Measurements from ENCODE around the gene SYT14. TPM values are rescaled to one million over a fixed set of nuclear protein-coding genes. Genes with fewer than 3 reads are reported as not detected.
"Not testable (repeated sequence)": the region's sequence is repeated elsewhere in the genome, so short reads cannot be mapped to it uniquely, and the experiment has no call there.

The SYT14 gene
- total and polyA plus RNA-seq, 3 experiments from 2014 or later = not detected

DNA sequence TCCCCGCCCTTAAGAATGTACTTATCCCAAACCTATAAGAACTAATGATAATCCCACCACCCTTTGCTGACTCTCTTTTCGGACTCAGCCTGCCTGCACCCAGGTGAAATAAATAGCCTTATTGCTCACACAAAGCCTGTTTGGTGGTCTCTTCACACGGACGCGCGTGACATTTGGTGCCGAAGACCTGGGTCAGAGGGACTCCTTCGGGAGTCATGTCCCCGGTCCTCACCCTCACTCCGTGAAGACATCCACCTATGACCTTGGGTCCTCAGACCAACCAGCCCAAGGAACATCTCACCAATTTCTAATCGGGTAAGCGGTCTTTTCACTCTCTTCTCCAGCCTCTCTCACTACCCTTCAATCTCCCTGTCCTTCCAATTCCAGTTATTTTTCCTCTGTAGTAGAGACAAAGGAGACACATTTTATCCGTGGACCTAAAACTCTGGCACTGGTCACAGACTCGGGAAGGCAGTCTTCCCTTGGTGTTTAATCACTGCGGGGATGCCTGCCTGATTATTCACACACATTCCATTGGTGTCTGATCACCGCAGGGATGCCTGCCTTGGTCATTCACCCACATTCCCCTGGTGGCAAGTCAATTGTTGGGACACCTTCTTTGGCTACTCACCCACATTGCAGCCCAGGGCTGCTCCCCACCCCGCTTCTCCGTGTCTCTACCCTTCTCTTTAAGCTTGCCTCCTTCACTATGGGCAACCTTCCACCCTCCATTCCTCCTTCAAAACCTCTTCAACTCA is 250.0 kb downstream of the SYT14 start:
- H3K27me3 Mint-ChIP-seq; H3K4me3 ChIP-seq (ENCODE audit: low read length); H3K27ac ChIP-seq (ENCODE audit: low read depth, low read length); H3K4me3 Mint-ChIP-seq; H3K27ac Mint-ChIP-seq; POLR2A ChIA-PET; DNase-seq; H3K27me3 ChIP-seq (ENCODE audit: insufficient read depth, low read length, poor library complexity, severe bottlenecking); H3K9me3 Mint-ChIP-seq; H3K36me3 ChIP-seq (ENCODE audit: insufficient read depth, low read length); H3K36me3 Mint-ChIP-seq; H3K4me1 ChIP-seq (ENCODE audit: insufficient read depth, low read length); H3K9me3 ChIP-seq (ENCODE audit: low read length); CTCF ChIA-PET; H3K4me1 Mint-ChIP-seq: not testable (repeated sequence)

DNA sequence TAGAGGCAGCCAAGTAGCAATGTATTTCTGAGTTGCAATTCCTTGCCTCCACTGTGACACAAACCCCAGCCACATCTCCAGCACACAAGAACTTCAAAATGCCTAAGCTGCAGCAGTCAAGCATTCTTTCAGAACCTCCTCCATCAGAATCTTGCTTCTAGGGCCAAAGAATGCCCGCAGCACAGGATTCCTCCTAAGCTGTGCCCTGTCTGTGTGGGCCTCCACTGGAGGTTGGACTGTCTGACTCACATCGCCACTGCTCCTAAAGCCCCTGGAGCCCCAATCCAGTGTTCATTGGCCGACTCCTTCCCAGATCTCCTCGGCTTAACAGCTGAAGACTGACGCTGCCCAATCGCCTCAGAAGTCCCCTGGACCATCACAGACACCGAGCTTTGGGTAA is 251.4 kb downstream of the SYT14 start:
- no peak for DNase-seq
- Histone ChIP-seq H3K36me3 (ENCODE audit: insufficient read depth, low read length) (no peaks in the 10 kb centered on the region), H3K27ac (ENCODE audit: low read depth, low read length) (no peak overlapping the region), H3K4me3 (ENCODE audit: low read length) (no peak overlapping the region), H3K4me1 (ENCODE audit: insufficient read depth, low read length) (no peaks in the 10 kb centered on the region), H3K27me3 (ENCODE audit: insufficient read depth, low read length, poor library complexity, severe bottlenecking) (no peaks in the 10 kb centered on the region), H3K9me3 (ENCODE audit: low read length) (no peaks in the 10 kb centered on the region)
- Mint-ChIP-seq H3K36me3 (no peaks in the 10 kb centered on the region), H3K9me3 (no peaks in the 10 kb centered on the region), H3K27ac (no peak overlapping the region), H3K4me1 (no peaks in the 10 kb centered on the region), H3K4me3 (no peak overlapping the region), H3K27me3 (no peaks in the 10 kb centered on the region)
- CTCF ChIA-PET = no interaction called here
- POLR2A ChIA-PET = no interaction called here

DNA sequence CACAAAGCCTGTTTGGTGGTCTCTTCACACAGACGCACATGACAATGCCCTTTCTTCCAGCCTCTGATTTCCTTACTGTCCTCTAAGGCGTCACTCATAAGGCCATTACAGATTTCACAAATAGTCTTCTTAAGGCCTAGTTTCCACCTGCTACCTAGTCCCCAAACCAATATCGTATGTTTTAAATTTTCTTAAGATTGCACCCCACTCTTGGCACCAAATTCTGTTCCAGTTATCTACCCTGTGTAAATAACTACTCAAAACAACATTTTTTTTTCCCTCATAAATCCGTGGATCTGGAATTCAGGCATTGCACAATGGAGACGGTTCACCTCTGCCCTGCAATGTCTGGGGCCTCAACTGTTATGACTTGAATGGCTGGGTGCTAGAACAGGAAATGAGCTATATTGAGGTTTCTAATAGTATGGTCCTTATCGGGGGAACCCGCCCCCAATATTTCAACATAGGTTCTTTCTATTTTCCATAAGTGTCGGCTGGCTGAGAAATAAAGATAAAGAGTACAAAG is 257.7 kb downstream of the SYT14 start:
- H3K36me3 ChIP-seq (ENCODE audit: insufficient read depth, low read length) = no peaks in the 10 kb centered on the region
- Mint-ChIP-seq H3K4me3 (no peak overlapping the region), H3K4me1 (no peaks in the 10 kb centered on the region), H3K36me3 (no peaks in the 10 kb centered on the region), H3K9me3 (peaks cover 0 to 6% (median 4%) of the 10 kb centered on the region in 5 donors), H3K27ac (no peak overlapping the region), H3K27me3 (peaks cover 2 to 16% of the 10 kb centered on the region in 2 donors)
- H3K4me3 ChIP-seq (ENCODE audit: low read length) = no peak overlapping the region
- POLR2A ChIA-PET = no interaction called here
- CTCF ChIA-PET = no interaction called here
- H3K9me3 ChIP-seq (ENCODE audit: low read length) = no peaks in the 10 kb centered on the region
- DNase-seq = no peak
- H3K27me3 ChIP-seq (ENCODE audit: insufficient read depth, low read length, poor library complexity, severe bottlenecking) = no peaks in the 10 kb centered on the region
- no peaks in the 10 kb centered on the region for H3K4me1 ChIP-seq (ENCODE audit: insufficient read depth, low read length)
- no peak overlapping the region for H3K27ac ChIP-seq (ENCODE audit: low read depth, low read length)

DNA sequence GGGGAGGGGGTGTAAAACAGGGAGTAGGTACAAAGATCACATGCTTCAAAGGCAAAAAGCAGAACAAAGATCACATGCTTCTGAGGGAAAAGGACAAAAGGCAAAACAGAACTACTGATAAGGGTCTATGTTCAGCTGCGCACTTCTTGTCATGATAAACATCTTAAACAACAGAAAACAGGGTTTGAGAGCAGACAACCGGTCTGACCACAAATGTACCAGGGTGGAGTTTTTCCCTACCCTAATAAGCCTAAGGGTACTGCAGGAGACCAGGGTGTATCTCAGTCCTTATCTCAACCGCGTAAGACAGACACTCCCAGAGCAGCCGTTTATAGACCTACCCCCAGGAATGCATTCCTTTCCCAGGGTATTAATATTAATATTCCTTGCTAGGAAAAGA is 258.2 kb downstream of the SYT14 start:
- H3K27ac ChIP-seq (ENCODE audit: low read depth, low read length); H3K4me1 ChIP-seq (ENCODE audit: insufficient read depth, low read length); H3K36me3 ChIP-seq (ENCODE audit: insufficient read depth, low read length); H3K27me3 ChIP-seq (ENCODE audit: insufficient read depth, low read length, poor library complexity, severe bottlenecking); H3K9me3 Mint-ChIP-seq; POLR2A ChIA-PET; H3K4me1 Mint-ChIP-seq; CTCF ChIA-PET; H3K9me3 ChIP-seq (ENCODE audit: low read length); H3K27ac Mint-ChIP-seq; H3K36me3 Mint-ChIP-seq; H3K4me3 Mint-ChIP-seq; H3K4me3 ChIP-seq (ENCODE audit: low read length); DNase-seq: not testable (repeated sequence)
- peaks cover 2 to 20% of the 10 kb centered on the region in 2 donors for H3K27me3 Mint-ChIP-seq

DNA sequence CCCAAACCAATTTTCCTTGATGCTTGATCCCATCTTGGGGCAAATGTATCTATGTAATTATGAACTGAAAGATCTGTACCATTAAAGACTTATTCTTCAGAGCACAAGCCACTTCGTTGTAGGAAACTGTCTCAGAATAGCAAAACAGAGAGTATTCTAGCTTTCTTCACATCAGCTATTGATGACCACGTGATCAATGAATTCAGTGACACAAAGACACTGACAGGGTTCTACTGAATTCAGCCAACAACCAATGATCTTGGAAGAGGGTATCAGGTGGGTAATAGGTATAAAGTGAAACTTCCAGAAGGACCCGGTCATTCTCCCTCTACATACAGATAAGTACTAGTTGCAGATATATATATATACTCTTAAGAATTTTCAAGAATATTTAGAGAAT is 260.8 kb downstream of the SYT14 start:
- ChIA-PET CTCF (no interaction called here), POLR2A (no interaction called here)
- Mint-ChIP-seq H3K36me3 (no peaks in the 10 kb centered on the region), H3K27me3 (peaks cover 2 to 26% of the 10 kb centered on the region in 2 donors), H3K4me1 (no peaks in the 10 kb centered on the region), H3K27ac (no peak overlapping the region), H3K9me3 (peaks cover 0 to 6% (median 4%) of the 10 kb centered on the region in 5 donors), H3K4me3 (no peak overlapping the region)
- Histone ChIP-seq H3K36me3 (ENCODE audit: insufficient read depth, low read length) (no peaks in the 10 kb centered on the region), H3K27me3 (ENCODE audit: insufficient read depth, low read length, poor library complexity, severe bottlenecking) (no peaks in the 10 kb centered on the region), H3K4me3 (ENCODE audit: low read length) (no peak overlapping the region), H3K27ac (ENCODE audit: low read depth, low read length) (no peak overlapping the region), H3K4me1 (ENCODE audit: insufficient read depth, low read length) (no peaks in the 10 kb centered on the region), H3K9me3 (ENCODE audit: low read length) (no peaks in the 10 kb centered on the region)
- DNase-seq = no peak

DNA sequence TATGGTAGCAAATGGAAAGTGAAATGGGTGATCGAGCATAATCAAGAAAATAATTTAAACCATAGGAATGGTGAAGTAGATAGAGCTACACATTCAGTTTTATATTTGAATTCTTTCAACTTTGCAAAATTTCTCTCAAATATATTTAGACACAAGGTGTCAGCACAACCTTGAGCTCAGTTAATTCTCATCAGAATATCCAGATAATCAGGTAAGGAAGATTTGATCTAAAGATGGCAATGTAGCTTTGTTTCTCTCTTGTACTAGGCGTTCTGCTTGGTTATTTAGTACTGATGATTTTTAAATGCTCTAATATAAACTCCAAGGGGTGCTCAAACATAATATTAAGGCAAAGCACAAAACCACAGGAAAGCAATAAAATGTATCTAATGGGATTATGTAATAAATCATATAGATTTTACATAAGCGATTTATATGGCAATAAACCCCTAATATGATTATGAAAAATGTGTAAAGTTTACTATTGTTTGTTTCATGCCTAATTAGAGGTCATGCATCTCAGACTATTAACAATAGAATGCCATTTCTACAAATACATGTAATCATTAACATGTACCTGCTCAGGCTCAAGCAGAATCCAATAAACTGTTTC is 262.2 kb downstream of the SYT14 start:
- no peak overlapping the region for H3K4me3 ChIP-seq (ENCODE audit: low read length)
- ChIA-PET POLR2A (no interaction called here), CTCF (no interaction called here)
- H3K27me3 ChIP-seq (ENCODE audit: insufficient read depth, low read length, poor library complexity, severe bottlenecking) = no peaks in the 10 kb centered on the region
- Mint-ChIP-seq H3K9me3 (peaks cover 0 to 6% (median 4%) of the 10 kb centered on the region in 5 donors), H3K4me1 (no peaks in the 10 kb centered on the region), H3K27ac (no peak overlapping the region), H3K27me3 (peaks cover 2 to 33% of the 10 kb centered on the region in 2 donors), H3K4me3 (no peak overlapping the region), H3K36me3 (no peaks in the 10 kb centered on the region)
- H3K4me1 ChIP-seq (ENCODE audit: insufficient read depth, low read length) = no peaks in the 10 kb centered on the region
- no peak overlapping the region for H3K27ac ChIP-seq (ENCODE audit: low read depth, low read length)
- H3K36me3 ChIP-seq (ENCODE audit: insufficient read depth, low read length) = no peaks in the 10 kb centered on the region
- no peak for DNase-seq
- no peaks in the 10 kb centered on the region for H3K9me3 ChIP-seq (ENCODE audit: low read length)

DNA sequence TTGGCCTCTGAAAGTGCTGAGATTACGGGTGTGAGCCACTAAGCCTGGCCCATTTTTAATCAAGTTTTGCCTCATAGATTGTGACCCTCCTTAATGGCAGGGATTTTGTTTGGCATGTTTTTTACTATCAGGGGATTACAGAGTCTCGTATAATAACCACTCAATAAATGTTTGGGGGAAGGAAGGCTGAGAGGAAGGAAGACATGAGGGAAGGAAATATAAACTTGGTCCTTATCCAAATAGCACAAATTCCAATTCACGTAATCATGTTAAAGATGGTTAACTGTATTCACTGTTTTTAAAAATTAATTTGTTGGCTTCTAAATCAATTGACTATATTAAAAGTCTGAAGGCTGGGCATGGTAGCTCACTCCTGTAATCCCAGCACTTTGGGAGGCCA is 263.7 kb downstream of the SYT14 start:
- CTCF ChIA-PET = no interaction called here

DNA sequence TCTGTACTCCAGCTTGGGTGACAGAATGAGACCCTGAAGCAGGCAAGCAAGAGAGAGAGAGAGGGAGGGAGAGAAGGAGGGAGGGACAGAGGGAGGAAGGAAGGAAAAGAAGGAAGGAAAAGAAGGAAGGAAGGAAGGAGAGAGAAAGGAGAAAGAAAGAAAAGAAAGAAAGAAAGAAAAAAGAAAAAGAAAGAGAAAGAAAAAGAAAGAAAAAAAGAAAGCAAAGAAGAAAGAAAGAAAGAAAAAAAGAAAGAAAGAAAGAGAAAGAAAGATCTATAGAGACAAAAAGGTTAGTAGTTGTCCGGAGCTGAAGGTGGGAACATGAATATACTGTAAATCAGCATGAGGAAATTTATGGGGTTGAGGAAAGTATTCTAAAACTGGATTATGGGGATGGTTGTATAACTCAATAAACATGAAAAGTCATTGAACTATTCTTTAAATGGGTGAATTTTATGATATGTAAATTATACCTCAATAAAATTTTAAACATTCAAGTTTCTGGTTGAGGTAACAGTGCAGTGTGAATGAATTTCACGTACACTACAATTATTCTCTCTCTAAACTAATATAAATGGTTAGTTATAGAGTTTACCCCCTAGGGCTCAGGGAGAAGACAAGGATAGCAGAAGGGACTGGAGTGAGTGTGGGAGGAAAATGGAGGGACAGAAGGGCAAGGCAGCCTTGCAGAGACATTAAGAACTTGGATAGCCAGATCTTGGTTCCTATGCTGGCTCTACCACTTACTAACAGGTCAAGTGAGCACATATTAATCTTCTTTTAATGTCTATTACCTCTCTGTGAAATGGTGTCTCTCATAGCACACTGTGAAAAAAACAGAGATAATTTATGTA is 269.8 kb downstream of the SYT14 start:
- ChIA-PET CTCF (no interaction called here), POLR2A (no interaction called here)
- no peak for DNase-seq
- Mint-ChIP-seq H3K36me3 (peaks cover 0 to 2% (median 0%) of the 10 kb centered on the region in 3 donors), H3K27me3 (peaks cover 12 to 43% of the 10 kb centered on the region in 2 donors), H3K4me3 (no peak overlapping the region), H3K9me3 (no peaks in the 10 kb centered on the region), H3K4me1 (no peaks in the 10 kb centered on the region), H3K27ac (no peak overlapping the region)
- Histone ChIP-seq H3K9me3 (ENCODE audit: low read length) (no peaks in the 10 kb centered on the region), H3K4me3 (ENCODE audit: low read length) (no peak overlapping the region), H3K27ac (ENCODE audit: low read depth, low read length) (no peak overlapping the region), H3K36me3 (ENCODE audit: insufficient read depth, low read length) (no peaks in the 10 kb centered on the region), H3K27me3 (ENCODE audit: insufficient read depth, low read length, poor library complexity, severe bottlenecking) (no peaks in the 10 kb centered on the region), H3K4me1 (ENCODE audit: insufficient read depth, low read length) (no peaks in the 10 kb centered on the region)

More for the DNA sequence above, 263.7 kb downstream of the SYT14 start:
- H3K4me3 ChIP-seq (ENCODE audit: low read length) = no peak overlapping the region
- no peaks in the 10 kb centered on the region for H3K4me1 ChIP-seq (ENCODE audit: insufficient read depth, low read length)
- H3K4me1 Mint-ChIP-seq = no peaks in the 10 kb centered on the region
- no peaks in the 10 kb centered on the region for H3K36me3 ChIP-seq (ENCODE audit: insufficient read depth, low read length)
- no peaks in the 10 kb centered on the region for H3K27me3 ChIP-seq (ENCODE audit: insufficient read depth, low read length, poor library complexity, severe bottlenecking)
- no peaks in the 10 kb centered on the region for H3K9me3 ChIP-seq (ENCODE audit: low read length)
- peaks cover 2 to 39% of the 10 kb centered on the region in 2 donors for H3K27me3 Mint-ChIP-seq
- H3K4me3 Mint-ChIP-seq = no peak overlapping the region
- no peak overlapping the region for H3K27ac ChIP-seq (ENCODE audit: low read depth, low read length)
- no peak for DNase-seq
- peaks cover 0 to 6% (median 0%) of the 10 kb centered on the region in 5 donors for H3K9me3 Mint-ChIP-seq
- H3K36me3 Mint-ChIP-seq = no peaks in the 10 kb centered on the region
- no peak overlapping the region for H3K27ac Mint-ChIP-seq
- POLR2A ChIA-PET = no interaction called here

Measured in CD8-positive, alpha-beta memory T cell (primary cell).